Tibial artery (tissue), 4 donors: Measurements from ENCODE around the gene PRSS56.
A peak's percentile ranks its signal among the peaks of the same experiment; 100 is the strongest.

Experiments
- DNase-seq, 2 donors: peaks; one replicate each; pipeline ENCODE4 v3.0.0-alpha.2; 2019
- H3K27ac ChIP-seq, 2 donors: fragments of 200-600 bp; sonication (generic) in 1 of 2; 1 replicate in 1 of 2; 2 replicates in 1 of 2; pipeline ENCODE4 v1.5.1; 2018 to 2019; ENCODE audit warnings: mild to moderate bottlenecking in 1 of 2
- H3K27me3 ChIP-seq, 2 donors: fragments of 200-600 bp; sonication (generic) in 1 of 2; one replicate each; pipeline versions ENCODE4 v1.5.1 to v1.6.0; 2016 to 2019
- H3K36me3 ChIP-seq, 3 donors: fragments of 200-600 bp; sonication (generic) in 2 of 3; one replicate each; pipeline ENCODE4 v1.5.1; 2016 to 2019; ENCODE audit warnings: mild to moderate bottlenecking in 2 of 3
- H3K4me1 ChIP-seq, 4 donors: fragments of 200-600 bp; sonication (generic) in 2 of 4; 1 replicate in 3 of 4; 2 replicates in 1 of 4; pipeline ENCODE4 v1.5.1; 2016 to 2019
- H3K4me3 ChIP-seq, 2 donors: fragments of 200-600 bp; sonication (generic) in 1 of 2; 1 replicate in 1 of 2; 2 replicates in 1 of 2; pipeline ENCODE4 v1.5.1; 2018 to 2019; ENCODE audit warnings: mild to moderate bottlenecking in 2 of 2
- H3K9me3 ChIP-seq, 3 donors: fragments of 200-600 bp; sonication (generic) in 1 of 3; one replicate each; pipeline ENCODE4 v1.5.1; 2016 to 2019
- intact Hi-C: fragments of 100-400 bp; cut with DNase I; formaldehyde crosslinking; loops from one replicate; pipeline ENCODE4 v1.15.0; 2023; ENCODE audit warnings: low total_unique reads
- TF ChIP-seq, protein P1 (sequence below), 2 experiments: fragments of 200-600 bp in 1 of 2; fragments of 450-650 bp in 1 of 2; IDR thresholded peaks; one replicate each; pipeline ENCODE4 v1.5.1; 2017 to 2019; ENCODE audit warnings: antibody characterized with exemption in 2 of 2, mild to moderate bottlenecking in 1 of 2, moderate library complexity in 1 of 2

Gene PRSS56

DNA sequence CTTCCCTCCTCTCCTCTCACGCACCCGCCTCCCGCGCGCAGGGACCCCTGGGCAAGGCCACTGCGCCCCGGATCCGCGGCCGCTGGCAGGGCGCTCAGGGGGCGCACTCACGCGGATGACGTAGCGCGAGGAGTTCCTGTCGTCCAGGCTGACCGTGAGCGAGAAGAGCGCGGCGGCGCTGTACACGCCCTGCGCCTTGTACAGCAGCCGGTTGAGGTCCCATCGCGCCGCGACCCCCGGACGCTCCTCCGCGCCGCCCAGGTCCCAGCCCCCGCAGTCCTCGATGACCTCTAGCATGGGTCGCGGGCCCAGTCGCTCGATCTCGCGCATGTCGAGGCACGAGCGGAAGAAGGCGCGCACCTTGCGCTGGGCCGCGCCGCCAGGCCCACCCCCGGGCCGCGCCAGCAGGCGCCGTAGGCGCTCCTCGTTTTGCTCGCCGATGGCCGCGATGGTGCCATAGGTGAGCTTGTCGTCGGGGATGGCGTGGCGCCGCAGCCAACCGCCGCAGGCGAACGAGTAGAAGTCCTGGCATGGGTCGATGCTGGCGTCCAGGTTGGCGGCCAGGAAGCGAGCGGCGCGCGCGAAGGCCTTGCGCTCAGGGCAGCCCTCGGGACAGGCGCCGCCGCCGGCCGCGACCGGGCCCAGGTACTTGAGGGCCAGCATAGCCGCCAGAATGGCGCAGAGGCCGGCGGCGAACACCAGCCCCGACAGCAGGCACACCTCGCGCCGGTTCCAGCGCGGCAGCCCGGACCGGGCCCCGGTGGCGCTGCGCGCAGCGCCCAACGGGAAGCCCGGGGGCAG, 34.2 kb upstream of the PRSS56 start:
- Histone ChIP-seq H3K27me3 (peaks cover 0 to 95% of the 10 kb centered on the region in 2 donors), H3K9me3 (no peaks in the 10 kb centered on the region), H3K36me3 (no peaks in the 10 kb centered on the region), H3K4me1 (peaks cover 0 to 25% (median 15%) of the 10 kb centered on the region in 4 donors), H3K27ac (no peak overlapping the region), H3K4me3 (no peak overlapping the region)
- intact Hi-C loops = no loop called here
- TF ChIP-seq, protein P1, sequence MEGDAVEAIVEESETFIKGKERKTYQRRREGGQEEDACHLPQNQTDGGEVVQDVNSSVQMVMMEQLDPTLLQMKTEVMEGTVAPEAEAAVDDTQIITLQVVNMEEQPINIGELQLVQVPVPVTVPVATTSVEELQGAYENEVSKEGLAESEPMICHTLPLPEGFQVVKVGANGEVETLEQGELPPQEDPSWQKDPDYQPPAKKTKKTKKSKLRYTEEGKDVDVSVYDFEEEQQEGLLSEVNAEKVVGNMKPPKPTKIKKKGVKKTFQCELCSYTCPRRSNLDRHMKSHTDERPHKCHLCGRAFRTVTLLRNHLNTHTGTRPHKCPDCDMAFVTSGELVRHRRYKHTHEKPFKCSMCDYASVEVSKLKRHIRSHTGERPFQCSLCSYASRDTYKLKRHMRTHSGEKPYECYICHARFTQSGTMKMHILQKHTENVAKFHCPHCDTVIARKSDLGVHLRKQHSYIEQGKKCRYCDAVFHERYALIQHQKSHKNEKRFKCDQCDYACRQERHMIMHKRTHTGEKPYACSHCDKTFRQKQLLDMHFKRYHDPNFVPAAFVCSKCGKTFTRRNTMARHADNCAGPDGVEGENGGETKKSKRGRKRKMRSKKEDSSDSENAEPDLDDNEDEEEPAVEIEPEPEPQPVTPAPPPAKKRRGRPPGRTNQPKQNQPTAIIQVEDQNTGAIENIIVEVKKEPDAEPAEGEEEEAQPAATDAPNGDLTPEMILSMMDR (IDR thresholded peaks at IDR 0.05) = no peak
- DNase-seq = peak in 1 of 2 donors; percentile 58

DNA sequence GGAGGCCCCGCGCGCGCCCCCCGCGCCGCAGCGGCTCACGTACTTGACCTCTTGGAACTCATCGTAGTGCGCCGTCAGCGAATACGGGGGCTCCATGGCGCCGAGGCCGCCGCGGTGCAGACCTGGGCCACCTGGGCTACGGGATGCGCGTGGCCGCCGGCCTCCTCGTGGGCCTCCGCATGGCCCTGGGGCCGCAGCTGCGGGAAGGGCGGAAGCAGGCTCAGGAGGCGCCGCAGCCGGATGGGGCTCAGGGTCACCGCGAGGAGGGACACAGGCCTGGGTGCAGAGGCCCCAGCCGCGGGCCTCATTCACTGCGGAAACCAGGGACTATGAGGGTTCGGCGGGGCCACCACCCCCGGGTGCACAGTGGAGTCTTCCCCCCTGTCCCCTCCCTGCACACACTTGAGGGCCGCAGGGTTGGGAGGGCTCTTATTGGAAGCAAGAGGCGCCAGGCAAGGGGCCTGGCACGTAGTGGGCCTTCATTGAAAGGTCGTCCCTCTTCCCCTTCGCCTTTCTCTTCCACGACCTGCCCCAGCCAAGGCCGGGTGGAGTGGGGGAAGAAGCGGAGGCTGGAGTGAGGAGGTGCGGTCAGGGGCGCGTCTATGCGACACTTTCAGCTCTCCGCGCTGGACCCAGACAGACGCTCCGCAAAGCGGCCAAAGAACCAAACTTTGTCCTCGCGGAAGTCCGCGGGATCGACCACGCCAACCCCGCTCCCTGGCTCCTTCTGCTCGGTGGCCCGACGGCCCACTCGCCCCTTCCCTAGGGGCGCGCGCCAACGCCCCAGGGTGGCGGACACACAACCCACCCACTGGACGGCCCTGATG, 33.4 kb upstream of the PRSS56 start:
- no peak overlapping the region for H3K27ac ChIP-seq
- H3K9me3 ChIP-seq = no peaks in the 10 kb centered on the region
- TF ChIP-seq, protein P1 (IDR thresholded peaks at IDR 0.05) = no peak
- H3K4me1 ChIP-seq = peaks cover 0 to 25% (median 15%) of the 10 kb centered on the region in 4 donors
- no peaks in the 10 kb centered on the region for H3K36me3 ChIP-seq
- intact Hi-C loops = no loop called here
- peaks cover 0 to 91% of the 10 kb centered on the region in 2 donors for H3K27me3 ChIP-seq
- peak in 1 of 2 donors; percentile 52 for DNase-seq
- peak overlapping the region in 1 of 2 donors; percentile 26 for H3K4me3 ChIP-seq

GRCh38 chr2:232487385-232488096, 32.6 kb upstream of the PRSS56 start, which contains the start of gene ECEL1:
ECEL1 (minus strand) TSS chr2:232487834; CDS start chr2:232486653, 1,181 bp downstream.
- DNase-seq = peak in 1 of 2 donors; percentile 37
- TF ChIP-seq, protein P1 (IDR thresholded peaks at IDR 0.05) = no peak
- intact Hi-C loops = no loop called here
- H3K27ac ChIP-seq = no peak within 1 kb of the TSS
- H3K4me1 ChIP-seq = peaks cover 0 to 25% (median 15%) of the 10 kb centered on the region in 4 donors
- H3K9me3 ChIP-seq = no peaks in the 10 kb centered on the region
- H3K4me3 ChIP-seq = peak within 1 kb of the TSS in 1 of 2 donors; percentile 26
- no peaks in the 10 kb centered on the region for H3K36me3 ChIP-seq
- H3K27me3 ChIP-seq = peaks cover 0 to 84% of the 10 kb centered on the region in 2 donors

- Histone ChIP-seq H3K27me3 (peaks cover 0 to 77% of the 10 kb centered on the region in 2 donors), H3K4me1 (peaks cover 0 to 25% (median 15%) of the 10 kb centered on the region in 4 donors), H3K9me3 (no peaks in the 10 kb centered on the region), H3K27ac (no peak overlapping the region), H3K36me3 (no peaks in the 10 kb centered on the region), H3K4me3 (no peak overlapping the region)
- TF ChIP-seq, protein P1 (IDR thresholded peaks at IDR 0.05) = no peak
- no peak for DNase-seq
- intact Hi-C loops = no loop called here
These were observed 32.0 kb upstream of the PRSS56 start for GRCh38 chr2:232488097-232488711.
